GM18907 (cell line): Measurements from ENCODE around the gene COX7B2.

ENCODE experiments used
- ATAC-seq: cut with Tn5 transposase; IDR thresholded peaks from one replicate; pipeline ENCODE4 v1.9.1; 2021; ENCODE audit warnings: mild to moderate bottlenecking, moderate library complexity; ENCODE audit not compliant: unreplicated experiment

The COX7B2 gene

DNA sequence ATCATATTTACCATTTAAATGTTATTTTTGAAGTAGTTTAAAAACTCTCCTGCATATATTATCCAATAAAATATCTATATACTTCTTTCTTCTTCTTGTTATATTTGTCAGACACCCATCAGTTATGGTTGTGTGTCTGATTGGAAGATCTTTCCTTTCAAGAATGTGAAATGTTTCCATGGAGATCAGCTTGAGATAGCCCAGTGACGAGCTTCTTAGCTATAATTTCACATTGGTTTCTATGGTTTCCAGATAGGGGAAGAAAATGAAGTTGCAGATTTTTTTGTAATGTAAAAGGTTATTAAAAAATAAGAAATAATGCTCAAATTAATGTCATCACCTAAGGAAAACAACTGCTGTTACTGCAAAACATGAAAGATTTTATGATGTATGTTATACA, 189.0 kb downstream of the COX7B2 start:
- no peak for ATAC-seq

DNA sequence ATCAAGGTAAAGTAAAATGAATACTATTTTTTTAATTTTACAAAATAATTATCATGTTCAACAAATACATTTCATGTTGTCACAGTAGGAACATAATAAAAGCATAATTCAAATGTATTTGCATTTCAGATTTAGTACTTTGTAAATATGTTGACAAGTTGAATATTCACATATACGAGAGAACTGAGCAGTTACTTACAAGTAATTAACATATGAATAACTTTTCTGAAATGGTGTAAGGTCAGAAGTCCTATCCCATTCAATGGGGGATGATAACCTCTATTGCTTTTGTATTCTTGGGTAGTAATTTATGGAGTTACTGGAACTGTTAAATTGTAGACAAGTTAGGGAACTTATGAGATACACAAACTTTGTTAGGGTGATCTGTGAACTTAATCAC, 191.1 kb downstream of the COX7B2 start:
- no peak for ATAC-seq

DNA sequence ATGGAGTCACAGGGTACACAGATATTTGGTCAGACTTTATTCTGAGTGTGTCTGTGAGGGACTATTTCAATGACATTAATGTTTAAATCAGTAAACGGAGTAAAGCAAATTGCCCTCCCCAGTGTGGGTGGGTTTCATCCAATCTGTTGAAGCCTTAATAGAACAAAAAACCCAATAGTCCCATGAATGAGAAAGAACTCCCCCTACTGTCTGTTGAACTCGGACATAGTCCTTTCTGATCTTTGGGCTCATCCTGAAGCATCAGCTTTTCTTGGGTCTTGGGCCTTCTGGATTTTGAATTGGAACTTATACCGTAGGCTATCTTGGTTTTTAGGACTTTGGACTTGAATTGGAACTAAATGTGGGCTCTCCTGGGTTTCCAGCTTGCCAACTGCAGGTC, 193.6 kb downstream of the COX7B2 start:
- no peak for ATAC-seq

DNA sequence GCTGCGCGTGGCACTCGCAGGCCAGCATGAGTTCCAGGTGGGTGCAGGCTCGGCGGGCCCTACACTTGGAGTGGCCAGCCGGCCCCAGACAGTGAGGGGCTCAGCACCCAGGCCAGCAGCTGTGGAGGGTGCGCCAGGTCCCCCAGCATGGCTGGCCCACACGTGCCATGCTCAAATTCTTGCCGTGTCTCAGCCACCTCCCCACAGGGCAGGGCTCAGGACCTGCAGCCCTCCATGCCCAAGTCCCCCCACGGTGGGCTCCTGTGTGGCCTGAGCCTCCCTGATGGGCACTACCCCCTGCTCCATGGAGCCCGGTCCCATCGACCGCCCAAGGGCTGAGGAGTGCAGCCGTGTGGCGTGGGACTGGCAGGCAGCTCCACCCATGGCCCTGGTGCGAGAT, 210.2 kb downstream of the COX7B2 start:
- ATAC-seq = no peak
